ENCODE results near the gene SLC52A1. TPM values are rescaled to one million over a fixed set of nuclear protein-coding genes. Genes with fewer than 3 reads are reported as not detected.

The SLC52A1 gene
- total and polyA plus RNA-seq, 2 of the 13 experiments (the other 11 are each of a cell fraction or from before 2014, with no cell fraction given), result 0.03 to 0.13 TPM

DNA sequence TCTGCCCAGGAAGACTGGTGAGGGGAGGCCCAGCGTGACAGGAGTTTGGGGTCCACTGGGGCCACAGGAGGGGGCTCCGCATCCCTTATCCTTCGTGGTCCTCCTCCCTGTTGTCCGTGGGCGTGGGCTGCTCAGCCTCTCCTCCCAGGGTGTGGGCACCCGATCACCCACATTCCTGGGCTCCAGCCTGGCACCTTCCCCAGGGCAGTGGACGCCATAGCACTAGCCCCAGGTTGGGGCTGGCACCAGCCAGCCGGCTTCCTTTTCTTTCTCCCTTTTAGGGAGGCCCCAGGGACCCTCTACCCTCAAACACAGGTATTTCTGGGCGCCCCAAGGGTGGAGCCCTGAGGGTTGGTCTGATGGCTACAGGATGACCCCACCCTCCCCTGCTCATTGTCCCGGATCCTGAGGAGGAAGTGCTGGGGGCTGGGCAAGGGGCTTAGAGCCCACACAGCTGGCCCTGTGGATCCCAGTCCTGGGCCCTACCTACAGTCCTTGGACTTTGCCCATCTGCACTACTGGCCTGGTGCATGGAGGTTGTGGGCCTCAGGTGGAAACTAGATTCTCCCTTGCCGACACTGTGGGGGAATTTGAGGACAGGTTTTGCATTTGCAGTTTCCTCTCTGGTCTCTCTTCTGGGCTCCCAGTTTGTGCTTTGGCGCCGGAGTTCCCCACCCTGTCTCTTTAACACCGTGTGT, 36.3 kb downstream of the SLC52A1 start (continued):
- TF ChIP-seq IKZF5 (CRISPR knock-in tag; IDR thresholded peaks at IDR 0.05), result peak; percentile 55; the same call in 1 of the 2 replicates
- TF ChIP-seq EZH2 (conservative IDR thresholded peaks at IDR 0.05; ENCODE audit: low read depth, low read length), result no peak
- TF ChIP-seq TAF1 (CRISPR knock-in tag; IDR thresholded peaks at IDR 0.05), result peak; percentile 58
- no peak for TF ChIP-seq HOXA9 (CRISPR knock-in tag; IDR thresholded peaks at IDR 0.05; ENCODE audit: borderline replicate concordance)
- 0 out of 2 replicates have a peak, but pooled peaks have one; percentile 20 for TF ChIP-seq ZBTB4 (CRISPR knock-in tag; IDR thresholded peaks at IDR 0.05; ENCODE audit: borderline replicate concordance)
- TF ChIP-seq, protein P1, sequence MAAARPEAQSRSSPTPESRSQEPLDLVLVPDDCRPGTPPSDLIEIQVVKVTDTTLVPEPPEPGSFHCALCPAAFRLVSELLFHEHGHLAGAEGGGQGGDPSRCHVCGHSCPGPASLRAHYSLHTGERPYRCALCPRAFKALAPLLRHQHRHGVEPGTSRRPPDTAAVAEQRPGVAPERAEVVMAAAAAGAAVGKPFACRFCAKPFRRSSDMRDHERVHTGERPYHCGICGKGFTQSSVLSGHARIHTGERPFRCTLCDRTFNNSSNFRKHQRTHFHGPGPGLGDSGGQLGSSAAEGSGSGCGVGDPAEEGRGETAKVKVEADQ (CRISPR knock-in tag; IDR thresholded peaks at IDR 0.05; ENCODE audit: borderline replicate concordance), result 0 out of 2 replicates have a peak, but pooled peaks have one; percentile 37
- 0 out of 2 replicates have a peak, but pooled peaks have one; percentile 31 for TF ChIP-seq ZNF777 (CRISPR knock-in tag; IDR thresholded peaks at IDR 0.05)
- TF ChIP-seq, protein P2, sequence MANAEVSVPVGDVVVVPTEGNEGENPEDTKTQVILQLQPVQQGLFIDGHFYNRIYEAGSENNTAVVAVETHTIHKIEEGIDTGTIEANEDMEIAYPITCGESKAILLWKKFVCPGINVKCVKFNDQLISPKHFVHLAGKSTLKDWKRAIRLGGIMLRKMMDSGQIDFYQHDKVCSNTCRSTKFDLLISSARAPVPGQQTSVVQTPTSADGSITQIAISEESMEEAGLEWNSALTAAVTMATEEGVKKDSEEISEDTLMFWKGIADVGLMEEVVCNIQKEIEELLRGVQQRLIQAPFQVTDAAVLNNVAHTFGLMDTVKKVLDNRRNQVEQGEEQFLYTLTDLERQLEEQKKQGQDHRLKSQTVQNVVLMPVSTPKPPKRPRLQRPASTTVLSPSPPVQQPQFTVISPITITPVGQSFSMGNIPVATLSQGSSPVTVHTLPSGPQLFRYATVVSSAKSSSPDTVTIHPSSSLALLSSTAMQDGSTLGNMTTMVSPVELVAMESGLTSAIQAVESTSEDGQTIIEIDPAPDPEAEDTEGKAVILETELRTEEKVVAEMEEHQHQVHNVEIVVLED (CRISPR knock-in tag; IDR thresholded peaks at IDR 0.05; ENCODE audit: borderline replicate concordance), result peak; percentile 19; the same call in 1 of the 2 replicates
- TF ChIP-seq ISL2 (CRISPR knock-in tag; IDR thresholded peaks at IDR 0.05), result no peak
- no peak for TF ChIP-seq STAT5B (CRISPR knock-in tag; IDR thresholded peaks at IDR 0.05)
- TF ChIP-seq NFIB (CRISPR knock-in tag; IDR thresholded peaks at IDR 0.05; ENCODE audit: borderline replicate concordance), result no peak
- TF ChIP-seq POGK (CRISPR knock-in tag; conservative IDR thresholded peaks at IDR 0.05), result 0 out of 2 replicates have a peak, but pooled peaks have one; percentile 43
- peak; percentile 91 for TF ChIP-seq SAP130 (CRISPR knock-in tag; IDR thresholded peaks at IDR 0.05; ENCODE audit: low read depth)

Data from HepG2 (cell line).